DND-41 (cell line): ENCODE measurements around the gene OPCML.

Experiments used
- ATAC-seq: fragments of 200-7000 bp; cut with Tn5 transposase; 3 replicates; pipeline ENCODE4 v1.9.1; 2021; ENCODE audit warnings: low read depth; ENCODE audit not compliant: insufficient read depth
- DNase-seq: peaks from one replicate; pipeline ENCODE4 v3.0.0-alpha.2; 2020
- H2AFZ ChIP-seq: 2 replicates; pipeline ENCODE4 v1.6.0; 2012; ENCODE audit warnings: low read depth, low read length
- H3K27ac ChIP-seq: 2 replicates; pipeline ENCODE4 v1.5.1; 2012; ENCODE audit warnings: low read length, inconsistent platforms
- H3K27me3 ChIP-seq: fragments of 200-600 bp; sonication (generic); 2 replicates; pipeline ENCODE4 v1.6.0; 2012; ENCODE audit warnings: low read length, mild to moderate bottlenecking, inconsistent platforms; ENCODE audit not compliant: insufficient read depth, poor library complexity
- H3K36me3 ChIP-seq: 2 replicates; pipeline ENCODE4 v1.5.1; 2012; ENCODE audit warnings: low read length, inconsistent platforms; ENCODE audit not compliant: insufficient read depth
- H3K4me1 ChIP-seq: 2 replicates; pipeline ENCODE4 v1.5.1; 2012; ENCODE audit warnings: mild to moderate bottlenecking, low read length; ENCODE audit not compliant: insufficient read depth
- H3K4me2 ChIP-seq: 2 replicates; pipeline ENCODE4 v1.6.0; 2012; ENCODE audit warnings: mild to moderate bottlenecking, moderate library complexity, low read length, inconsistent platforms; ENCODE audit not compliant: insufficient read depth
- H3K4me3 ChIP-seq, 2 experiments: fragments of 200-600 bp in 1 of 2; shearing (Covaris generic) in 1 of 2; 2 replicates each; pipeline ENCODE4 v1.5.1; 2012 to 2016; ENCODE audit warnings: inconsistent platforms in 2 of 2, low read length in 2 of 2, mild to moderate bottlenecking in 2 of 2, low read depth in 1 of 2, moderate library complexity in 1 of 2
- H3K79me2 ChIP-seq: 2 replicates; pipeline ENCODE4 v1.6.0; 2012; ENCODE audit warnings: low read length, inconsistent platforms; ENCODE audit not compliant: insufficient read depth
- H3K9ac ChIP-seq: 2 replicates; pipeline ENCODE4 v1.6.0; 2012; ENCODE audit warnings: low read depth, mild to moderate bottlenecking, inconsistent platforms, low read length, moderate library complexity
- H3K9me3 ChIP-seq: 2 replicates; pipeline ENCODE4 v1.5.1; 2012; ENCODE audit warnings: low read length, moderate library complexity, mild to moderate bottlenecking, inconsistent platforms; ENCODE audit not compliant: insufficient read depth, severe bottlenecking
- H4K20me1 ChIP-seq: 2 replicates; pipeline ENCODE4 v1.6.0; 2012; ENCODE audit warnings: low read length; ENCODE audit not compliant: insufficient read depth
- CTCF ChIP-seq: IDR thresholded peaks from 2 replicates; pipeline ENCODE4 v1.5.1; 2012; ENCODE audit warnings: borderline replicate concordance, low read length, moderate library complexity, mild to moderate bottlenecking; ENCODE audit not compliant: poor library complexity, severe bottlenecking; ENCODE audit errors: extremely low read depth
- EZH2 ChIP-seq: IDR thresholded peaks from 3 replicates; pipeline ENCODE4 v1.6.1; 2012; ENCODE audit warnings: borderline replicate concordance, low read depth, mild to moderate bottlenecking, moderate library complexity, low read length, inconsistent platforms; ENCODE audit not compliant: severe bottlenecking

Gene OPCML

DNA sequence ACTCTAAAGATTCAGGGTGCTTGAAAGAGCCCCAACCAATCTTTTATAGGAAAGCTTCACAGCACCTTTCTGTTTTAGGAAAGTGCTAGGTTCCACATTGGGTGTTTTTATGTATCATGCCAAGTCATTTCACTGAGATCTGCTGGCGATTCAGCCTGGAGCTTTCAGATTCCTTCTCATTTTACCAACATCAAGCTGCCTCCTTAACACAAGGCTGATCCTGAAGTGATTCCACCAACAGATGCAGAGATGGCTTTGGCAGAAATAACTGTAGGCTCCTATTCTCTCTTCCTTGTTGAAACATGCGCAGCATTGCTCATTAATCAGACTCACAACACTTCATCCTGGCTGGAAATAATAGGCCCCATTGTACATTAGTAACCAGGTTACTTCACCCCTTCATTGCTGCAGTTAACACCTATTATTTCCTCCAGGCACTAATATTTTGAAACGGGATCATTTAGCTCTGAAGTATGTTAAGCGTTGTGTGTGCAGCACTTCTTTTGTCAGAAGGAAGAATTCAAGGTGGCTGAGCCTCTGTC, 89.0 kb downstream of the OPCML start:
- H3K27ac ChIP-seq, result no peak overlapping the region
- no peaks in the 10 kb centered on the region for H3K4me1 ChIP-seq
- H3K9me3 ChIP-seq, result no peaks in the 10 kb centered on the region
- no peak overlapping the region for H2AFZ ChIP-seq
- peaks cover 12% of the 10 kb centered on the region for H3K27me3 ChIP-seq
- no peaks in the 10 kb centered on the region for H3K36me3 ChIP-seq
- H3K4me2 ChIP-seq, result no peak overlapping the region
- no peak for DNase-seq
- ATAC-seq, result no peak
- no peak overlapping the region for H3K4me3 ChIP-seq
- no peaks in the 10 kb centered on the region for H3K79me2 ChIP-seq
- H3K9ac ChIP-seq, result no peak overlapping the region
- no peaks in the 10 kb centered on the region for H4K20me1 ChIP-seq
- TF ChIP-seq CTCF (no peak), EZH2 (no peak)

DNA sequence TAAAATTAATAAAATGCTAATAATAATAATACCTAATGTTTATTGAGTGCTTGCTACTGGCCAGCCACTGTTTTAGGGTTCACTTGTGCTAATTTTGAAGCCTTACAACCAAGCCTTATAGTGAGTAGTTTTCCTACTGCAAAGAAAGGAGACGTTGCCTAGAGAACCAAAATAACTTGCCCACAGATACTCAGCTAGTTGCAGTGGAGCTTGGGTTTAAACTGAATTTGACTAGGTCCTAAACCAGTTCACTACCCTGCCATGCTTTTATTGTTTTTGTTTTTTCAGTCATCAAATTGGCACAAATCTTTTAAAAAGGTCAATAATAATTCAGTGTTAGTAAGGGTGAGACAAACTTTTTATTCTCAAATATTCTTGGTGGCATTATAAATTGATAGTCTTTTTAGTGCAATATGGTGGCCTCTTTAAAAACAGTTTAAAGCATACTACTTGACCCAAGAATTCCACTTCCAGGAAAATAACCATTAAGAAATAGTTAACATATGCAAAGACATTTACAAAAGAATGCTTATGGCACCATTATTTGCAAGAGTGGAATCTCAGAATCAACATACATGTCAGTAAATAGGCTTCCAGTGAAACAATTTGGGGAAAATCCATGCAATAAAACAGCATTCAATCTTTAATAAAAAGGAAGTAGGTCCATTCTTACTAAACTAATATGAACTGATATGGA, 90.2 kb downstream of the OPCML start:
- Histone ChIP-seq H3K4me2 (no peak overlapping the region), H3K36me3 (no peaks in the 10 kb centered on the region), H3K4me1 (no peaks in the 10 kb centered on the region), H3K9me3 (no peaks in the 10 kb centered on the region), H3K4me3 (no peak overlapping the region), H3K9ac (no peak overlapping the region), H3K79me2 (no peaks in the 10 kb centered on the region), H4K20me1 (no peaks in the 10 kb centered on the region), H2AFZ (no peak overlapping the region), H3K27ac (no peak overlapping the region), H3K27me3 (peaks cover 12% of the 10 kb centered on the region)
- DNase-seq (no peak), ATAC-seq (no peak)
- TF ChIP-seq EZH2 (no peak), CTCF (no peak)

DNA sequence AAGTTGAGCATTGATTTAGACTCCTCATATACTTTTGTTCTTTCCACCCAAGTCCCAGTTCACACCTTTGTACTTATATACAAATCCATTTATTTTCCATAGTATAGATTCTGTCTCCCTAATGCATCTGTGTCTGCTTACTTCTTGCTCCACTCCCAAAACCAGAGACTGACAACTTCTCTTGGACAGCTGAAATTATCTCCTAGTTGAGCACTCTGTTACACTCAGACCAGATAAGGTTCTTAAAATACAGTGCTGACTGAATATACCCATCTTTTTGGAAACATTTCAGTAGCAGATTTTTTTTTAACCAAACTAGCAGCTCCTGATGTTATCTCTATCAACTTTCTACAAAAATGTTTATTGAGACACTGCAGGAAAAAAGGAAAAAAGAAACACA, 106.3 kb downstream of the OPCML start:
- DNase-seq (no peak), ATAC-seq (no peak)
- Histone ChIP-seq H3K36me3 (no peaks in the 10 kb centered on the region), H3K9me3 (no peaks in the 10 kb centered on the region), H3K79me2 (no peaks in the 10 kb centered on the region), H3K27me3 (peaks cover 3% of the 10 kb centered on the region), H3K27ac (no peak overlapping the region), H3K4me1 (no peaks in the 10 kb centered on the region), H3K4me3 (no peak overlapping the region), H3K4me2 (no peak overlapping the region), H2AFZ (no peak overlapping the region), H4K20me1 (no peaks in the 10 kb centered on the region), H3K9ac (no peak overlapping the region)
- TF ChIP-seq CTCF (no peak), EZH2 (no peak)
